ENCODE measurements around the gene CHN2. TPM values are rescaled to one million over a fixed set of nuclear protein-coding genes. Genes with fewer than 3 reads are reported as not detected.

Gene CHN2
- total RNA-seq, 1 experiment from 2014 or later = 0.15 TPM

GRCh38 chr7:29179115-29179514 lies 15.5 kb upstream of the CHN2 start:
- no TSS peak for BruUV-seq (replicated peaks)

GRCh38 chr7:29184599-29184998 lies 10.0 kb upstream of the CHN2 start:
- Histone ChIP-seq H3K36me3 (ENCODE audit: control insufficient read depth, insufficient read depth, low read length) (no peaks in the 10 kb centered on the region), H3K27ac (ENCODE audit: low read length) (no peak overlapping the region), H3K27me3 (ENCODE audit: control insufficient read depth, insufficient read depth, low read length) (peaks cover 14% of the 10 kb centered on the region), H3K9me3 (ENCODE audit: control insufficient read depth, insufficient read depth, low read depth, low read length) (no peaks in the 10 kb centered on the region), H3K4me1 (ENCODE audit: control insufficient read depth, insufficient read depth, low read length) (no peaks in the 10 kb centered on the region), H3K4me3 (ENCODE audit: low read depth in 2 of 2, low read length in 2 of 2) (no peak overlapping the region)
- in situ Hi-C loops (cut with HindIII; ENCODE audit: low pct_unique_long_range_greater_than_20kb, low sequenced_read_pairs) (no loop called here), intact Hi-C loops (cut with micrococcal nuclease; ENCODE audit: unreplicated experiment) (no loop called here)
- POLR2A ChIA-PET = no interaction called here
- TF ChIP-seq POLR2AphosphoS5 (IDR thresholded peaks at IDR 0.05; ENCODE audit: low read depth, low read length) = no peak
- TF ChIP-seq, protein P1, sequence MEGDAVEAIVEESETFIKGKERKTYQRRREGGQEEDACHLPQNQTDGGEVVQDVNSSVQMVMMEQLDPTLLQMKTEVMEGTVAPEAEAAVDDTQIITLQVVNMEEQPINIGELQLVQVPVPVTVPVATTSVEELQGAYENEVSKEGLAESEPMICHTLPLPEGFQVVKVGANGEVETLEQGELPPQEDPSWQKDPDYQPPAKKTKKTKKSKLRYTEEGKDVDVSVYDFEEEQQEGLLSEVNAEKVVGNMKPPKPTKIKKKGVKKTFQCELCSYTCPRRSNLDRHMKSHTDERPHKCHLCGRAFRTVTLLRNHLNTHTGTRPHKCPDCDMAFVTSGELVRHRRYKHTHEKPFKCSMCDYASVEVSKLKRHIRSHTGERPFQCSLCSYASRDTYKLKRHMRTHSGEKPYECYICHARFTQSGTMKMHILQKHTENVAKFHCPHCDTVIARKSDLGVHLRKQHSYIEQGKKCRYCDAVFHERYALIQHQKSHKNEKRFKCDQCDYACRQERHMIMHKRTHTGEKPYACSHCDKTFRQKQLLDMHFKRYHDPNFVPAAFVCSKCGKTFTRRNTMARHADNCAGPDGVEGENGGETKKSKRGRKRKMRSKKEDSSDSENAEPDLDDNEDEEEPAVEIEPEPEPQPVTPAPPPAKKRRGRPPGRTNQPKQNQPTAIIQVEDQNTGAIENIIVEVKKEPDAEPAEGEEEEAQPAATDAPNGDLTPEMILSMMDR (IDR thresholded peaks at IDR 0.05) = no peak
- no peak for TF ChIP-seq TCF7L2 (IDR thresholded peaks at IDR 0.05; ENCODE audit: low read depth, low read length)
- no peak for TF ChIP-seq SIN3A (IDR thresholded peaks at IDR 0.05; ENCODE audit: borderline replicate concordance, insufficient read depth, low read depth, low read length)
- TF ChIP-seq, protein P2, sequence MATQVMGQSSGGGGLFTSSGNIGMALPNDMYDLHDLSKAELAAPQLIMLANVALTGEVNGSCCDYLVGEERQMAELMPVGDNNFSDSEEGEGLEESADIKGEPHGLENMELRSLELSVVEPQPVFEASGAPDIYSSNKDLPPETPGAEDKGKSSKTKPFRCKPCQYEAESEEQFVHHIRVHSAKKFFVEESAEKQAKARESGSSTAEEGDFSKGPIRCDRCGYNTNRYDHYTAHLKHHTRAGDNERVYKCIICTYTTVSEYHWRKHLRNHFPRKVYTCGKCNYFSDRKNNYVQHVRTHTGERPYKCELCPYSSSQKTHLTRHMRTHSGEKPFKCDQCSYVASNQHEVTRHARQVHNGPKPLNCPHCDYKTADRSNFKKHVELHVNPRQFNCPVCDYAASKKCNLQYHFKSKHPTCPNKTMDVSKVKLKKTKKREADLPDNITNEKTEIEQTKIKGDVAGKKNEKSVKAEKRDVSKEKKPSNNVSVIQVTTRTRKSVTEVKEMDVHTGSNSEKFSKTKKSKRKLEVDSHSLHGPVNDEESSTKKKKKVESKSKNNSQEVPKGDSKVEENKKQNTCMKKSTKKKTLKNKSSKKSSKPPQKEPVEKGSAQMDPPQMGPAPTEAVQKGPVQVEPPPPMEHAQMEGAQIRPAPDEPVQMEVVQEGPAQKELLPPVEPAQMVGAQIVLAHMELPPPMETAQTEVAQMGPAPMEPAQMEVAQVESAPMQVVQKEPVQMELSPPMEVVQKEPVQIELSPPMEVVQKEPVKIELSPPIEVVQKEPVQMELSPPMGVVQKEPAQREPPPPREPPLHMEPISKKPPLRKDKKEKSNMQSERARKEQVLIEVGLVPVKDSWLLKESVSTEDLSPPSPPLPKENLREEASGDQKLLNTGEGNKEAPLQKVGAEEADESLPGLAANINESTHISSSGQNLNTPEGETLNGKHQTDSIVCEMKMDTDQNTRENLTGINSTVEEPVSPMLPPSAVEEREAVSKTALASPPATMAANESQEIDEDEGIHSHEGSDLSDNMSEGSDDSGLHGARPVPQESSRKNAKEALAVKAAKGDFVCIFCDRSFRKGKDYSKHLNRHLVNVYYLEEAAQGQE (IDR thresholded peaks at IDR 0.05; ENCODE audit: insufficient read depth in 1 of 2, low read depth in 2 of 2, low read length in 1 of 2) = no peak
- no peak for DNase-seq (ENCODE audit: low read depth, low spot score)
- CTCF ChIA-PET = no interaction called here
- ATAC-seq = no peak
- BruUV-seq (replicated peaks) = no TSS peak

More at GRCh38 chr7:29179115-29179514, 15.5 kb upstream of the CHN2 start:
- Histone ChIP-seq H3K27me3 (ENCODE audit: control insufficient read depth, insufficient read depth, low read length) (peaks cover 13% of the 10 kb centered on the region), H3K4me3 (ENCODE audit: low read depth in 2 of 2, low read length in 2 of 2) (no peak overlapping the region), H3K27ac (ENCODE audit: low read length) (no peak overlapping the region), H3K9me3 (ENCODE audit: control insufficient read depth, insufficient read depth, low read depth, low read length) (no peaks in the 10 kb centered on the region), H3K4me1 (ENCODE audit: control insufficient read depth, insufficient read depth, low read length) (no peaks in the 10 kb centered on the region), H3K36me3 (ENCODE audit: control insufficient read depth, insufficient read depth, low read length) (no peaks in the 10 kb centered on the region)
- DNase-seq (ENCODE audit: low read depth, low spot score) (no peak), ATAC-seq (no peak)
- POLR2A ChIA-PET = no interaction called here
- CTCF ChIA-PET = no interaction called here
- intact Hi-C loops (cut with micrococcal nuclease; ENCODE audit: unreplicated experiment) = no loop called here
- in situ Hi-C loops (cut with HindIII; ENCODE audit: low pct_unique_long_range_greater_than_20kb, low sequenced_read_pairs) = no loop called here
- TF ChIP-seq TCF7L2 (IDR thresholded peaks at IDR 0.05; ENCODE audit: low read depth, low read length) (no peak), SIN3A (IDR thresholded peaks at IDR 0.05; ENCODE audit: borderline replicate concordance, insufficient read depth, low read depth, low read length) (no peak), POLR2AphosphoS5 (IDR thresholded peaks at IDR 0.05; ENCODE audit: low read depth, low read length) (no peak)
- TF ChIP-seq, protein P1 (IDR thresholded peaks at IDR 0.05) = no peak
- TF ChIP-seq, protein P2 (IDR thresholded peaks at IDR 0.05; ENCODE audit: insufficient read depth in 1 of 2, low read depth in 2 of 2, low read length in 1 of 2) = no peak

All from Panc1 (cell line).